Prostate gland (tissue), 2 donors: ENCODE measurements around the gene RPTN. TPM values are rescaled to one million over a fixed set of nuclear protein-coding genes. Genes with fewer than 3 reads are reported as not detected.

Experiments used
- DNase-seq: peaks from one replicate; pipeline ENCODE4 v3.0.0-alpha.2; 2019; ENCODE audit warnings: low spot score
- H3K27ac ChIP-seq, 2 donors: fragments of 200-600 bp; sonication (generic); 2 replicates each; pipeline ENCODE4 v1.5.1; 2017 to 2019
- H3K27me3 ChIP-seq: fragments of 200-600 bp; sonication (generic); replicated peaks from 2 replicates; pipeline ENCODE4 v1.5.1; 2019; ENCODE audit not compliant: insufficient read depth
- H3K36me3 ChIP-seq, 2 donors: fragments of 200-600 bp; sonication (generic); 1 replicate in 1 of 2; 2 replicates in 1 of 2; pipeline versions ENCODE4 v1.5.1 to v1.8.1; 2017 to 2019
- H3K4me1 ChIP-seq: fragments of 200-600 bp; sonication (generic); replicated peaks from 2 replicates; pipeline ENCODE4 v1.5.1; 2019
- H3K4me3 ChIP-seq, 2 donors: fragments of 200-600 bp; sonication (generic); 2 replicates each; pipeline ENCODE4 v1.5.1; 2017 to 2019
- H3K9me3 ChIP-seq: fragments of 200-600 bp; sonication (generic); 2 replicates; pipeline ENCODE4 v1.5.1; 2017
- CTCF ChIP-seq, 4 experiments: fragments of 200-600 bp in 2 of 4; fragments of 450-650 bp in 2 of 4; sonication (generic) in 2 of 4; IDR thresholded peaks; 1 replicate in 3 of 4; 2 replicates in 1 of 4; pipeline ENCODE4 v1.5.1; 2016 to 2019; ENCODE audit warnings: antibody characterized with exemption in 4 of 4, mild to moderate bottlenecking in 2 of 4, moderate library complexity in 2 of 4
- POLR2A ChIP-seq: fragments of 450-650 bp; IDR thresholded peaks from one replicate; pipeline ENCODE4 v1.6.1; 2016; ENCODE audit warnings: antibody characterized with exemption, mild to moderate bottlenecking
- POLR2AphosphoS5 ChIP-seq: sonication (generic); formaldehyde crosslinking; IDR thresholded peaks from one replicate; pipeline ENCODE4 v1.6.1; 2017; ENCODE audit warnings: antibody characterized with exemption
- WGBS: methylation state at CpG from one replicate; pipeline ENCODE4 v1.1.5; 2018; 5-methylcytosine and 5-hydroxymethylcytosine counted together
- intact Hi-C: fragments of 100-400 bp; cut with DNase I; formaldehyde crosslinking; loops from one replicate; pipeline ENCODE4 v1.14.2; 2022
- total RNA-seq, 2 donors: library from RNA; depleted of rRNA; stranded (reverse); fragments of >200 nt; gene quantifications; one replicate each; pipeline ENCODE4 v1.1.0, GENCODE V29; 2016

Gene RPTN
- not detected for total RNA-seq

DNA sequence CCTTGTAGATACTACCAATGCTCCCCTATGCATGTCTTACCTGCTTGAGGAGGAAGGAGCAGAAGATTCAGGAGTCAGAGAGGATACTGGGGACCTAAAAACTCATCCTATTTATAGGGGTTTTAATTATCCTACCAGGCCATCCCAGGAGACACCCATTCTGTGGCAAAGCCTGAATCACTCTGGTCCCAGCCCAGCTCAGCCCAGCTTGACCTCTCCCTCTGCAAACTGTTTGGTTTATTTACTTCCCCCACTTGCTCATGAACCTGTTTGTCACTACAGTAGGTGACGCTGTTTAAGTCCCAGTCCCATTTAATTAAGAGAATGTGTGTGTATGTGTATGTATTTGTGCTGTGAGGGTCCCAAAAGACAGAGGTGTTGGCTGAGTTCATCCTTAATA, at the start of gene RPTN:
RPTN (minus strand) TSS at position 85 of the 400 bp plus-strand sequence. CDS start 1,339 bp downstream, outside the sequence.
- WGBS: 100% methylated on average over 1 of the region's 1 CpG
- H3K27me3 ChIP-seq: no peaks in the 10 kb centered on the region
- H3K27ac ChIP-seq: no peak within 1 kb of the TSS
- H3K36me3 ChIP-seq: no peaks in the 10 kb centered on the region
- no peak within 1 kb of the TSS for H3K4me3 ChIP-seq
- no peaks in the 10 kb centered on the region for H3K9me3 ChIP-seq
- no peak for DNase-seq
- intact Hi-C loops: no loop called here
- TF ChIP-seq POLR2AphosphoS5 (no peak), CTCF (IDR thresholded peaks at IDR 0.05) (no peak), POLR2A (no peak)
- H3K4me1 ChIP-seq: no peaks in the 10 kb centered on the region

DNA sequence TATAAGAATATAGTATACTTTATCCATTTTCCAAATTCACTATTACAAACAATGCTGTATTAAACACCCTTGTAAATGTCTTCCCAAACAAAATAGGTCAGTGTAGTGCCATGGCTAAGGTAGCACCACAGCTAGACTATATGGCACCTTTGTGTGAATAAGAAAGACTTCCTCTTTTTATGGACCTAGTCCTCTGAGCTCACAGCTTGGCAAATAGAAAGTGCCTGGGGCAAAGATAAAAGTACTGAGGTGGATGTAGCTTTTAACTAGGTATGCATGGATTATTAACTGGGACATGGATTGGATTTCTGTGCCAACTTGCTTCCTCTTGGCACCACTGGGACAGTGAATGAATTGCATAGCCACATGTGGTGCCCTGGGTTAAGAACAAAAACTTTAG, 40.0 kb upstream of the RPTN start:
- TF ChIP-seq POLR2A (no peak), POLR2AphosphoS5 (peak; percentile 16)
- no peaks in the 10 kb centered on the region for H3K27me3 ChIP-seq
- no peaks in the 10 kb centered on the region for H3K4me1 ChIP-seq
- no peaks in the 10 kb centered on the region for H3K9me3 ChIP-seq
- no peak for DNase-seq
- H3K36me3 ChIP-seq: no peaks in the 10 kb centered on the region
- intact Hi-C loops: no loop called here
- no peak overlapping the region for H3K4me3 ChIP-seq
- no peak overlapping the region for H3K27ac ChIP-seq

DNA sequence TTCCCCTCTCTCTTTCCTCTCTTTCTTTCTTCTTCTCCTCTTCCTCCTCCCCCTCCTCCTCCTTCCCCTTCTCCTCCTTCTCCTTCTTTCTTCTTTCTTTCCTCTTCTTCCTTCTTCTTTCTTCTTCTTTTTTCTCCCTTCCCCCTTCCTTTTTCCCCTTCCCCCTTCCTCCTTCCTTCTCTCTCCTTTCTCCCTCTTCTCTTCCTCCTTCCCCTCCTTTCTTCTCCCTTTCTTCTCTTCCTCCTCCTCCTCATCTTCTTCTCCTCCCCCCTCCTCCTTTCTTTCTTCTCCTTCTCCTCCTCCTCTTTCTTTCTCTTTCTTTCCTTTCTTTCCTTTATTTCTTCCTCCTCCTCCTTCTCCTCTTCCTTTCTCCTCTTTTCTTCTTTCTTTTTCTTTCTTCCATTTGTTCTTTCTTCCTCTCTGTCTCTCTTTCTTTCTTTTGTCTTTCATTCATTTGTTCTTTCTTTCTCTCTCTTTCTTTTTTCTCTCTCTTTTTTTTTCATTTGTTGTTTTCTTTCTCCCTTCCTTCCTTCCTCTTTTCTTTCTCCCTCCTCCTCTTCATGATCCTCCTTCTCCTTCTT, 38.4 kb upstream of the RPTN start:
- DNase-seq: no peak
- no peaks in the 10 kb centered on the region for H3K9me3 ChIP-seq
- no peaks in the 10 kb centered on the region for H3K36me3 ChIP-seq
- intact Hi-C loops: no loop called here
- TF ChIP-seq CTCF (IDR thresholded peaks at IDR 0.05) (no peak), POLR2AphosphoS5 (no peak), POLR2A (no peak)
- H3K27me3 ChIP-seq: no peaks in the 10 kb centered on the region
- no peak overlapping the region for H3K27ac ChIP-seq
- H3K4me3 ChIP-seq: no peak overlapping the region
- peaks cover 6% of the 10 kb centered on the region for H3K4me1 ChIP-seq

GRCh38 chr1:152191711-152192110, 32.7 kb upstream of the RPTN start:
- DNase-seq: peak; percentile 60
- intact Hi-C loops: loop anchor here (5.0 kb wide), 2 partner anchors 251 to 266 kb away; no protein-coding TSS in a partner anchor
- TF ChIP-seq POLR2AphosphoS5 (peak; percentile 83), POLR2A (no peak)
- Histone ChIP-seq H3K4me1 (peaks cover 20% of the 10 kb centered on the region), H3K27ac (peak overlapping the region in 1 of 2 donors; percentile 70), H3K36me3 (no peaks in the 10 kb centered on the region), H3K9me3 (no peaks in the 10 kb centered on the region), H3K27me3 (no peaks in the 10 kb centered on the region), H3K4me3 (no peak overlapping the region)

DNA sequence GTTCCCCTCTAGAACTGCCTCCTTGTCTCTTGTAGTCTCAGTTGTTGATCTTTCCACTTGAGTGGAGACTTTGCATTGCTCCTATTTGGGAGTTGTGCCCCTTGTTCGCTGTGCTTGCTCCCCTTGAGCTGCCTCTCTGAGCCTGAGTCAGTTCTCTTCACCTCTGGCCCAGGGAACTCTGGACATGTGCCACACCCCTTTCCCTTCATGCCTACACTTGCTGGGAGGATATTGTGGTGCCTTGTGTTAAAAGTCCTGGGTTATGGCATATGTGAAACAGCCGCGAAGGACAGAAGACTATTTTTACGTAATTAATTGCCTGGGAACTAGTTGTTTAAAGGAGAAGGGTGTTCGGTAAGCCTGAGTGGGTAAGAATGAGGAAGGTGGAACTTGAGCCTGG, 32.2 kb upstream of the RPTN start:
- DNase-seq: peak; percentile 44
- 46% methylated on average over 5 of the region's 5 CpGs for WGBS
- Histone ChIP-seq H3K4me3 (no peak overlapping the region), H3K4me1 (peaks cover 20% of the 10 kb centered on the region), H3K27me3 (no peaks in the 10 kb centered on the region), H3K36me3 (no peaks in the 10 kb centered on the region), H3K27ac (peak overlapping the region in 1 of 2 donors; percentile 70), H3K9me3 (no peaks in the 10 kb centered on the region)
- TF ChIP-seq POLR2AphosphoS5 (no peak), POLR2A (no peak), CTCF (IDR thresholded peaks at IDR 0.05) (no peak)
- intact Hi-C loops: loop anchor here (5.0 kb wide), 2 partner anchors 251 to 266 kb away; no protein-coding TSS in a partner anchor

DNA sequence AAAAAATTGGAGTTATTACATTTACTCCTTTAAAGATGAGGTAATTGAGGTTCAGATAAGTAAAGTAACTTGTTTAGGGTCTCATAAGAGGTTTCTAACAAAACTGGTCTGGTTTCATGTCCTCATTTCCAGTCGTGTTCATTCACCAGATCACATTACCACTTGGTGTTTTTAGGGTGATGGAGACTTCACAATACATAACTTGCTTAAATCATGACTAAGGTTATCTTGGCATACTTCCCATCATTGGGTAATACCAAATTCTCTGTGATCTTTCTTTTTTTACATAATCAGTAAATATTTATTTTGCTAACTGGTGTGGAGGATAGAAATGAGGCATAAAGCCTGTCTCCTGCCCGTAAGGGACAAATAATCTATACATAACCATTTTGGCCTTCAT, 31.6 kb upstream of the RPTN start:
- Histone ChIP-seq H3K36me3 (no peaks in the 10 kb centered on the region), H3K9me3 (no peaks in the 10 kb centered on the region), H3K4me1 (peaks cover 20% of the 10 kb centered on the region), H3K27ac (peak overlapping the region in 1 of 2 donors; percentile 70), H3K27me3 (no peaks in the 10 kb centered on the region), H3K4me3 (no peak overlapping the region)
- DNase-seq: no peak
- intact Hi-C loops: loop anchor here (5.0 kb wide), 2 partner anchors 252 to 267 kb away; no protein-coding TSS in a partner anchor
- TF ChIP-seq POLR2AphosphoS5: peak; percentile 69
- TF ChIP-seq POLR2A: no peak
- 28% methylated on average over 2 of the region's 2 CpGs for WGBS
